Ishikawa (cell line): ENCODE results near the gene TF.

ENCODE experiments used
- EP300 ChIP-seq: IDR thresholded peaks from 2 replicates; pipeline ENCODE4 v1.6.1; 2012; ENCODE audit warnings: borderline replicate concordance
- TEAD4 ChIP-seq: IDR thresholded peaks from 2 replicates; pipeline ENCODE4 v1.6.1; 2012

DNA sequence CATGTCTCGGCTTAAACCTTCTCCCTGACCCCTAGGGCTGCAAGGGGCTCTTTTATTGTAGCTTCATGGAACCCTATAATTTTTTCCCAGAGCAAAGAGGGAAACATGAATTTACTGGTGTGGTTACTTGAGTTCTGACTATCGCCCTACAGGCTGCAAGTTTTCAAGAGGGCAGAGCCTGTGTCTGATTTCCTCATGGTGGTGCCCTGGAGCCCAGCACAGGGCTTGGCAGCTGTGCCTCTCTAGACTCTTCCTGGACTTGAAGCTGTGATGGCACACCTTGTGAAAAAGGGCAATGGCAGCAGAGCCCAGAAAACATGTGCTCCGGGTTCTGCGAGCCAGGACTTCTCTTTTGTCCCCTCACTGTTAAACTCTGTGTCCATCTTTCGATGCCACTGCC lies 34.2 kb upstream of the TF start:
- TF ChIP-seq EP300 (no peak), TEAD4 (no peak)
